HG02763 (cell line): ENCODE results near the gene STX7.

Source experiments
- ATAC-seq: cut with Tn5 transposase; IDR thresholded peaks from one replicate; pipeline ENCODE4 v1.9.1; 2021; ENCODE audit warnings: mild to moderate bottlenecking, moderate library complexity; ENCODE audit not compliant: unreplicated experiment

Gene STX7

DNA sequence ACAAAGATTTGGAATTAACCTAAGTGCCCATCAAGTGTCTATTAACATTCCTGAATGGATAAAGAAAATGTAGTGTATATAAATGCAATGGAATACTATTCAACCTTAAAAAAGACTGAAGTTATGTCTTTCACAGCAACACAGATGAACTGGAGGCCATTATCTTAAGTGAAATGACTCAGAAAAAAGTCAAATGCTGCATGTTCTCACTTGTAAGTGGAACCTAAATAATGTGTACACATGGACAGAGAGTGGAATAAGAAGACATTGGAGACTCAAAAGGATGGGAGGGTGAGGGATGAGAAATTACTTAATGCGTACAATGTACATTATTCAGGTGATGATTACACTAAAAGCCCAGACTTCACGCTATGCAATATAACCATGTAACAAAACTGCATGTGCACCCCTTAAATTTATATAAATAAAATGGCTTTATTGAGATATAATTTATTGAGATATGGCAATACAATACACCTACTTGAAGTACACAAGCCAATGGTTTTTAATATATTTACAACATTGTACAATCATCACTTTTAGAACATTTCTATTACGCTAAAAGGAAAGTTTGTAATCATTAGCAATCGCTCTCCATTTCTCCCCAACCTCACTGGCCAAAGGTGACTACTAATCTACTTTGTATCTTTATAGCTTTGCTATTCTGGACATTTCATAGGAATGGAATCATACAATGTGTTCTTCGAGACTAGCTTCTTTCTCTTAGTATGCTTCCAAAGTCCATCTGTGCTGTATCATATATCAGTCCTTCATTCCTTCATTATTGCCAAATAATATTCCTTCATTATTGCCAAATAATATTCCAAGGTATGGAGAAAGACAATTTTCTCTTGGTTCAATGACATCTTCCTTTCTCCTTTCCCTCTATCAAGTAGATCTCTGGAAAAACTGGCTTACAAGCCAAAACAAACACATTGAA, 5.8 kb downstream of the STX7 start:
- no peak for ATAC-seq

DNA sequence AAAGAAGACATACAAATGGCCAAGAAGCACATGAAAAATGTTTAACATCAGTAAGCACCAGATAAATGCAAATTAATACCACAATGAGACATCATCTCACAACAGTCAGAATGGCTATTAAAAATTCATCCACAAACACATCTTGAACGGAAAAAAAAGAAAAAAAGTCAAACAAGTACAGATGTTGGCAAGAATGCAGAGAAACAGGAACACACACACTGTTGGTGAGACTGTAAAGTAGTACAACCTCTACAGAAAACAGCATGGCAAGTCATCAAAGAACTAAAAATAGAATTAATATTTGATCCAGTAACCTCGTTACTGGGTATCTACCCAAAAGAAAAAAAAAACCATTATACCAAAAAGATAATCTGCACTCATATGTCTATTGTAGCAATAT, 6.5 kb downstream of the STX7 start:
- no peak for ATAC-seq

DNA sequence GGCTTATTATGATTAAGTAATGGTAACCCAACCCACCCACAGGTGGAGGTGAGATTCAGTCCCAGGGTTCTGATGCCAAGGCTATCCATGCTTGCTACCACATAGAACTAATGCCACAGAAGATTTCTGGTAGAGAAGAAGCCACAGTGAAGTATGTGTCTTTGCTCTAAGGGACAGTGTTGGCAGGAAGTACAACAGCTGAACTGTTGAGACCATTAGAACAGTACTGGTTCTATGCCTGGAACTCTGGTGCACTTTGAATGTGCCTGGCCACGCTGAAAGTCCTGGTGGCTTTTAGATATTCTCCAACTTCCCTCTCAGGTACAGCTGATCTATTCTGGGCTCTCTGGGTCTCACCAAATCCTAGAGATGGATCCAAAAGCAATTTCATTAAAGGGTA, 7.8 kb downstream of the STX7 start:
- no peak for ATAC-seq

DNA sequence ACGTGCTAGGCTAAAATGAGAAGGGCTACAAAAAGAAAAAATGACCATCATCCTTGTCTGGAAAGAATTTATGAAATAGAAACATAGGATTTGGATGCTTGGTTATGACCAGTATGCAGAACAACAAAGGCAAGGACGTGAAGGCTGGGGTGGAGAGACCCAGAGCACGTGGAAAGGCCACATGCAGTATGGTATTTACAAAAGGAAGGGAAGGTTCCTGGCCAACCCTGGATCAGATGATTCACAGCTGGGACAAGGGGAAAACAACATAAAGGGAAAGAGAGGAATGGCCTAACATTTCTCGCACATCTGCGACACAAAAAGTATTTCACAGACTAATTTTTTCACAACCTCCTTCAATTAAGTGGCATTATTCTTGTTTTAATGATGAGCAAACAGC, 8.2 kb downstream of the STX7 start:
- ATAC-seq, result no peak

DNA sequence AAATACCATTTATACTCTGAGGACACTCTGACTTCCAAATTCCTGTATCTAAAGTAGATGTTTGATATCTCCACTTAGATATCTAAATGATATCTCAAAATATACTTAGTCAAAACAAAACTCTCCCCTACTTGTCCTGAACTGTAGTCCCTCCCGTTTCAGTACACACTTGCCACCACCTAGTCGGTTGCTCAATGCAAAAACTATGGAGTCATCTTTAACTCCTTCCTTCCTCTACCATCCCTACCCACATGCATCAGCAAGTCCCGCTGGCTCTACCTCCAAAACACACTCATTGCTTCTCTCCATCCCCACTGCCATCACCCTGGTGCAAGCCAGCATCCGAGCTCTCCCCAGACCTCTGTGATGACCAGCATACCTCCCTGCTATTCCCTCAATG, 13.2 kb downstream of the STX7 start:
- no peak for ATAC-seq

DNA sequence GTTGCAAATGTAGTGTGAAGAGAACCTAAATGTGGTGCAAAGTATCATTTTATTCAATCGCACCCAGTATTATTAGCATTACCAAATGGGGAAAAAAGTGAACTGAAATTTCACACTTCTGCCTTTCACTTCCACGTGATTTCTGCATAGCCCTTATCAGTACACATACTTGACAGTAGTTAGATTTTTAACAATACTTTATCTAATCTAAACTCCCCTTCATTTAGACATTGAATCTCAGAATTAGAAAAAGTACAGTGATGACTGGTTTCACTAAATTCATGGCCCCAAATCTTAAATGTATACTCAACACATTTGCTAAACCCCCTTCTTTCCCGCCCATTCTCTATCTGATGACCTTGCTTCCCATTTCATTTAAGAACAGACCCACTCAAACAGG, 14.3 kb downstream of the STX7 start:
- peak; percentile 59 for ATAC-seq

DNA sequence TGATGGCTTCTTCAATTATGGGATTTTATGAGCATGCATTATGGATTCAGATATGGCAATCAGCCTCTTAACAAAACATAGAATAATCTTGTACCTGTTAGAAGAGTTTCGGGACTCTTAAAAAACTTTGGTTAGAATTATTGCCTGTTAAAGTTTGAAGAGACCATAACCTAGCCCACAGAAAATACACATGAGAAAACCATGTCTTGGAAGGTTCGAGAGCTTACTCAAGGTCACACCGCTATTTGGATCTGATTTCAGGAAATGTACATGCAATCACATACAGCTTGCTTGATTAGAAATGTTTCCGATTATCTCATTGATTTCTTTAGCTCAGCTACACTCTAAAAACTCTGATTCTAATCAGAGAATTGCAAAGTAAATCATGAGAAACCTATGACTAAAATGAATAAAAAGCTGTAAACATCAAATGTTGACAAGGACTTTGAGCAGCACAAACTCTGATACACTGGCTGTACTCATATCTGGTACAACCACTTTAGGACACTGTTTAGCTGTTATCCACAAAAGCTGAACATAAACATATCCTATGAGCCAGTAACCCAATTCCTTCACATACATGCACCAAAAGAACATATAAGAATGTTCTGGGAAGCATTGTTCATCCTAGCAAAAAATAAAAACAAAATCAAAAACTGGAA, 16.3 kb downstream of the STX7 start:
- ATAC-seq, result no peak

DNA sequence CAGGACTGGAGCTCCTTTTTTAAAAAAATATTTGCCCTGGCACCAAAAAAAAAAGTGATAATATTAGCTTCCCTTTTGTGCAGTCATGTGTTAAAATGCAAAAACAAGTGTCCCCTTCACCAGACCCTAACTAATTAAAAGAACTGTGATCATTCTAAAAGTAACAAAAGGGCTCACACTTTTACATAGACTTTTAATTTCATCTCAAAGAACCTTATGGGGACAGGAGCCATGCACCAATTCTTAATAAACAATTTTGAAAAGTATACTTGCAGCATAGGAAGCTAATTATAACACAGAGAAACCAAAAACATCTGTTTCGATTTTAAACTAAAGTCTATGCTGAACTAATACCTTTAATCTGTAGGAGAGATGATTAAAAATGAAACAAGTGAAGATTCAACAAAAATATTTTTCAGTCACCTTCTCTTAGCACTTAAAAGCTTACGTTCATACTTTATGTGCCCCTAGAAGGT, 17.3 kb downstream of the STX7 start:
- peak; percentile 44 for ATAC-seq

DNA sequence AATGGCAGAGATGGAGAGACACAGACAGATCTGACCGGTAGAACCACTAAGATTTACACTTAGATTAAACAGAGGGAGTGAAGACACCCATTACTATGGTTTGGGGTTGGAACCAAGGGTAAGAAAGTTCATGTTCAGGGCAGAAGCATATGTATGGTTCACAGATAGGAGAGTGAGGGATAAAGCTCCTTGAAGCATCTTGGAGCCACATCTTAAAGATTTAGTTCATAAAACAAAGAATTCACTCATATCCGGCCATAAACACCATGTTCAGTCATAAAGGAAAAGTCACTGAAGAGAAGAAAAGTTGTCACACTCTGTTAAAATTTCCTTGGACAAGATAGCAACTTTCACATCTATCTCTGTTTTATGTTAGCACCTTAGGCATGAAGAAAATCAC, 18.0 kb downstream of the STX7 start:
- no peak for ATAC-seq

DNA sequence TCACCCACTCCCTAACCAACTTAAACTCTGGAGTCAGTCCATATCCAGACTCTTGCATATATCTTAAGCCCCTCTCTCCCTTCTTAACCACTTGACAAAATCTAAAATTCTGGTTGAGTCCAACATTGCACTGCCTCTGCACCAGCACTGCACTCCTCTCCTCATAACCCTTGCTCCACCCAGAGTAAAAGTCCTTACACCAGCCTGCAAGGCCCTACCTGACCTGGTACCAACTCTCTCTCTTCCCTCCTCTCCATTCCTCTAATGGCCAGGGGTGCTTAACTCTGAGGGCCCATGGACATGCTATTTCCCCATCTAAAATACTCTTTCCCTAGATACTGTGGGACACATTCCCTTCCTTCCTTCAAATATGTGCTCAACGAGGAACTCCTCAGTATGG, 21.0 kb downstream of the STX7 start:
- ATAC-seq, result no peak

DNA sequence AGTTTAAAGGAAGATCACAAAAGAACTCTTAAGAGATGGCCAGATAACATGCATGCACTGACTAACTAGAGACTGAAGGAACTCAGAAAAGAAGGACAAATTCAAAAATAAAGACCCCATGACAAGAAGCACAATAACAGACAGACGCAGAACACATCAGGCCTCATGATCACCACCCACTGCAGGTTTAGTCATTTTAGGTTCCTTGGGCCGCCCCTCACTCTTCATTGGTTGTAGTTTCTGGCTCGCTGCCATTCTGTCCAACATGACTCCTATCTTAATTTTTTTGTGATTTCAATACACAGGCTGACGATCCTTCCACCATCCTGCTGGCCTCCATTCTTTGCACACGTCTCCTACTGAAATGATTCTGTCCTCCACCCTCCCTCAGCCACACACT, 21.6 kb downstream of the STX7 start:
- no peak for ATAC-seq

DNA sequence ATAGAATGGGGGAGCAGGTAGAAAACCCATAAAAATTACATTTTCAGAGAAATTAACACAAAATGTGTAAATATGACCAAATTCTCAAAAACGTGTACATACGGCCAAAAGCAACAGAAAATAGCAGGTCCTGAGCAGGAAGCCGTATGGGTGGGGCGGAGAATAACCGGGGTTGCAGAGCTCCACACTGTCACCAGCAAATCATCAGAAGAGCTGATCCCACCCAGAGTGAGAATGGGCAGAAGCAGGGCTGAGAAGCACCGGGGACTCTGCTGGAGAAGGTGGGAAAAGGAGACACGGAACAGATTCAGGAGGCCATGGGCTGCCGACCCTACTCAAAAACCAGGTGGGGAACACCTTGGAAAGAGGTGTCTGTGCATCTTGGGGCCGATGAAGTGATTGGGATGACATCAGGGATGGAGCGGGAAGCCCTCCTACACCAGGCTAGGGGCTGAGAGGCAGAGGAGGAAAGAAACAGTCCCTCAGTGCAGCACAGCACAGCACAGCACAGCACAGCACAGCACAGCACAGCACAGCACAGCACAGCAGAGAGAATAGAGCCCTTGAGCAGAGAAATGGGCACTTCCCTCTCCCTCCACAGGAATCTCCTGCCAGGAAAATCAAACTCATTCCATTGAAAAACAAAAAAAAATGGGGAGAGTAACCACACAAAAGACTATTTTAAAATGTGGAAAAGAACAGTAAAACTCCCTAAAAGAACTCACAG, 22.3 kb downstream of the STX7 start:
- ATAC-seq, result peak; percentile 54

DNA sequence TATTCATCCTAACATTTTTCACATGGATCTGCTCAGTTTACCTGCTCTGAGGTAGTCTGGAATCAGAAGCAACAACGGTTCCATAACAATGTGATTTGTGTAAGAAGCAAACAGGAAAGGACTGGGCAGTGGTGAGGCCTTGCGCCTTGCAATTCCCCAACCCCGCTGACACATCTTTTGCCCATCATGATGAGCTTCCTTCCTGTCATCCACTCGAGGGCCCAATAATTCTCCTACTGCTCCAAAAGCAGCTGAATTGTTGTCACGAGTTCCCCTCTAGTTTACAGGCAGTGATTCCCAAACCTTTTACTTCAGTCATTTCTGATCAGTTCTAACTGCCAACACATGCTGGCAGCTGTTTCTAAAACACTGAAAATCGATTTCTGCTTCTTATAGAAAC, 22.9 kb downstream of the STX7 start:
- peak; percentile 43 for ATAC-seq

DNA sequence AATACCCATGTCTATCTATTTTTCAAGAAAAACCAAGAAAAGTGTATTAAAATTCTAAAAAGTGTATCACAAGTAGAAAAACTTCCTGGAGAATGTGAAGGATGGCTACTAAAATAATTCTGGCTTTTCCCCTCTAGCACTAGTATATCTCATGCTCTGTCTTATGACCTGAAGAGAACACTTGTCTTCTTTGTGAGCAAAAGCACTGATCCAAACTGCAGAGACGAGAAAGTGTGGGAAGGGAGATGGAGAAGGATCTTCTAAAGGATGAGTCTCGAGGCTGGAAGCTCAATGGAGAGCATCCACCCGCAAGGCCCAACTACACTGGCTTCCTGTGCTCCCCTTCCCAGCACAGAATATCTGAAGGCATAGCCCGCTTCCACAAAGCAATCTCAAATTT, 23.5 kb downstream of the STX7 start:
- no peak for ATAC-seq

DNA sequence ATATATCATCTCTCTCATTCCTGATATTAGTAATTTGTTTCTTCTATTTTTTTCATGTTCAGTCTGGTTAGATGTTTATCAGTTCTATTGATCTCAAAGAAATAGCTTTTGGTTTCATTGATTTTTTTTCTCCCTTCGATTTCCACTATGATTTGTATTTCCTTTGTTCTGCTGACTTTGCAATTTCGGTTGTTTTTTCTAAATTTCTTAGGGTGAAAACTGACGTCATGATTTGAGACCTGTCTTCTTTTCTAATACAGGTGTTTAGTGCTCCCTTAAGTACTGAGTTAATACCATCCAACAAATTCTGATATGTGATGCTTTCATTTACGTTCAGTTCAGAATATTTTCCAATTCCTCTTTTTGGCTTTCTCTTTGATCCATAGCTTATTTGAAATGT, 25.2 kb downstream of the STX7 start:
- ATAC-seq, result no peak

DNA sequence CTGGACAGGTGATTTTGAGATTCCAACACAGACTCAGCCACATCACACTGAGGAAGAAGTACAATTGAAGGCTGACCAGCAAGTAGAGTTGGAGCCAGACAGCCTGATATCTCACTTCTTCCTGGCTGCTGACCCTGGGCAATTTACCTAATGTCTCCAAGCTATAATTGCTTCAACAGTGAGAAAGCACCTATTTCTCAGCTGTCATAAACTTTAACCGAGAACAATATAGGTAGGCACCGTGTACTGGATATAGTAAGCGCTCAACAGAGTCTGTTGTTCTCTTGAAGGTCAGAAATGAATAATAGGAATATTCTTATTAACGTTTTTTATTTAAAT, 28.3 kb downstream of the STX7 start:
- ATAC-seq, result peak; percentile 15

DNA sequence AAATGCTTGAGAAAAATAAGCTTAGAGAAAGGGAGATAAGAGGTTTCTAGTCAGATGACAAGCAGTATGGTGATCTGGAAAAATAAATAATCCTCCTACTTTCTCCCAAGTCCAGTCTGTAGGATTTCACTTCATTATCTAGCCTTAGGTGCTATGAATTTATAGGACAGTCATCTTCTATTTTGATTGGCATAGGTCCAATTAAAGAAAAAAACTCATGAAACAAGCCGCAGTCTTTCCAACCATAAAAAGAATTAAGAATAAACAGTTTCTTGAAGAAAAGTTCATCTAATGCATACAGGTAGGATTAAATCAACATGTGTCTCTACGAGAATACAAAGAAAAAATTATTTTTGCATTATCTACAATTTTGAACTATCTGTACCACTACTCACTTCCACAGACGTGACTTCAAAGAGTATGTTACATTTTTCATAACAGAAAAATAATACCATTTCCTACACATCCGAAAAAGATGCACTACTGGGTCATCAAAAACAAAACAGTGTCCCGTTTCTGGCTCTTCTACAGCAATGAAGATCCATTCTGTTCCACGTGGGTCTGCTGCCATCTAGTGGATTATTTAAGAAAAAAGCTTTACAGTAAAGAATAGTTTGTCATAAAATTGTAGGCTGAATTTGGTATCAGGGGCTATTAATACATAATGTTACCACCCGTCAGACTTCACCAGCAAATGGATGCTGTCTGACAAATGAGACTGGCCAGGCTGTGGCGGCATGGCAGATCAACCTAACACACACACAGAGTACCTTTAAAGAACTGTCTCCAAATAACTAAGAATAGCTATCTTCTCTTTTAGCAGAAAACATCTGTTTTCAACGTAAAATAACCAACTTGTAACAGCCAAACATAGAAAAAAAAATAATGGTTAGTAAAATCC, 28.9 kb downstream of the STX7 start:
- peak; percentile 61 for ATAC-seq

DNA sequence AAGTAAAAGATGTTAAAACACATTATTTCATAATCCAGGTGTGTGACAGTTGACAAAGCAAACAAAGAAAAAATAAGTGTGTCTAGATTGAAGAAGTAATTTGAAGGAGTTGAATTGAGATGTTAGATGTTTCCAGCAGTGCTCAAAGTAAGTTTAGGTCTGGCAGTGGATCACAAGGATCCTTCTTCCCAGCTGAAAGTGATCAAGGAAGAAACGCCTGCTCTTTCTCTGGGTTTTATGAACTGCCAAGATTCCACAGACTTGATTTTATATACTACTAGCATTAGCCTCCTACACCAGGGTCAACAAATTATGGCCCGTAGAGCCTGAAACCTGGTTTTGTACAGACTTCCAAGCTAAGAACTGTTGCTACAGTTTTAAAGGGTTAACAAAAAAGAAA, 30.3 kb downstream of the STX7 start:
- ATAC-seq, result no peak

DNA sequence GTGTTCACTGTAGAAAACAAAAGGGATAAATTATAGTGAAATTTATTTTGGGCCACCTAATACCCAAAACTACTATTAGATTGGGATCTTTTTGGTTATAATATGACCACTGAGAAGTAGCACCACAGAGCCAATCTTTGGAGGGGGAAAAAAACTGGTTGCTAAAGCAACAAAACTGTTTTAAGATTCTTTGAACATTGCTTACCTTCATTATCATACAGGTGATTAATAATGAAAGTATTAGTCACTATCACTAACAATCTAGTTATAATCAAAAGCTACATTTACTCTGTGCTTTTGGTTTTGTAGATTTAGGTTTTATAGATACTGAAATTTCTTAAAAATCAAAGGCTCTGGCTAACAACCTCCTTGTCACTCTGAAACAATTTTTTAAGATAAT, 31.7 kb downstream of the STX7 start:
- ATAC-seq, result no peak

DNA sequence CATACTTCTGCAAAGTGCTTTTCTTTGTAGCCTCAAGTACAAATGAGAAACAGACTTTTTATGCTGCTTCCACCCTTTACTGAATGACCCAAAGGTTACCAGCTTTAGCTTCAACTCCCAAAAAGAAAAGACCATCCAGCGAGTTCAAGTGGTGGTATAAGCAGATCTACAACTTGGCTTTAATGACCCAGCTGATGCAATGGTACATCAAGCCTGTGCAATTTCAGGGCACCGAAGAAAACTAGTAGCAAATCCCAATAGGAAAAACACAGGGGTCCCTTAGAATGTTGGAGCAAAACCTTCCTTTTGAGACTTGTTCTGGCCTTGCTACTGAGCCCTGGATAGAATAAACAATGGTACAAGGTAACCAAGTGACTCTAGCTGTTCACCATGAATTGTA, 33.8 kb downstream of the STX7 start:
- ATAC-seq, result no peak

DNA sequence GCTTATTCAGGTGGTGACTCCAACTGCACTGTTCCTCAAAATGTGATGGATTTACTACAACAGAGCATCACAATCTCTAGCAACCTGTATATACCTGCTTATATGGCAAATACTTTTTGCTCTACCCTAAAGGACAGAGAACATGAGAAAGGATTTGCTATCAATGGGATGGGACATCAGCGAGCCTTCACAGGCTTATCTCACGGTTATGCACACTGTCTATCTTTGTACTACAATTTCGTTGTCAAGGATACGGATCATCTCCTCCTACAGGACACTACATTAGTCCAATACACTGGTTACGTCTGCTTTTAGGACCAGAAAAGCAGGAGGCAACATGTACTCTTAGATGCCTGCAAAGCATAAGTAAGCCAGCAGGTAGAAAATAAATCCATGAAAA, 34.2 kb downstream of the STX7 start:
- ATAC-seq, result no peak
